ENCODE measurements around the gene C8A. TPM values are rescaled to one million over a fixed set of nuclear protein-coding genes. Genes with fewer than 3 reads are reported as not detected.

Gene C8A
- total RNA-seq, 1 donor, result not detected

DNA sequence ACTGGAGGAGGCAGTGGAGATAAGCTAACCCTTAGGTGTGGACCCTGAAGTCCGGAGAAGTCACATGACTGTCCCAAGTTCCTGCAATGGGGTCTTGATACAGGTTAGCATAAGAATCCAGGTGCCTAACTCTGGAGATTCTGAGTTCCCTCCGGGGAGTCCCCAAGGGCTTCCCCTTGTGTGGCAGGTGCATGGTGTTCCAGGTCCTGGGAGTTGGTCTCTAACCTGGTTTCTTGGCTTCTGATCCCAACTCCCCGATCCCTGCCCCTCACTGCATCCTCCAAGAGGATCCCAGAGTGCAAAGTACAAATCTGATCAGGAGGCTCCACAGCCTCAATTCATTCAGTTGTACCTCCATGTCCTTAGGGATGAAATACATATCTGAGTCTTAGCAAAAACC, 9.3 kb upstream of the C8A start:
- H3K4me3 ChIP-seq (ENCODE audit: low read depth, low read length), result no peak overlapping the region
- DNase-seq (ENCODE audit: low read depth), result no peak
- TF ChIP-seq, protein P1, sequence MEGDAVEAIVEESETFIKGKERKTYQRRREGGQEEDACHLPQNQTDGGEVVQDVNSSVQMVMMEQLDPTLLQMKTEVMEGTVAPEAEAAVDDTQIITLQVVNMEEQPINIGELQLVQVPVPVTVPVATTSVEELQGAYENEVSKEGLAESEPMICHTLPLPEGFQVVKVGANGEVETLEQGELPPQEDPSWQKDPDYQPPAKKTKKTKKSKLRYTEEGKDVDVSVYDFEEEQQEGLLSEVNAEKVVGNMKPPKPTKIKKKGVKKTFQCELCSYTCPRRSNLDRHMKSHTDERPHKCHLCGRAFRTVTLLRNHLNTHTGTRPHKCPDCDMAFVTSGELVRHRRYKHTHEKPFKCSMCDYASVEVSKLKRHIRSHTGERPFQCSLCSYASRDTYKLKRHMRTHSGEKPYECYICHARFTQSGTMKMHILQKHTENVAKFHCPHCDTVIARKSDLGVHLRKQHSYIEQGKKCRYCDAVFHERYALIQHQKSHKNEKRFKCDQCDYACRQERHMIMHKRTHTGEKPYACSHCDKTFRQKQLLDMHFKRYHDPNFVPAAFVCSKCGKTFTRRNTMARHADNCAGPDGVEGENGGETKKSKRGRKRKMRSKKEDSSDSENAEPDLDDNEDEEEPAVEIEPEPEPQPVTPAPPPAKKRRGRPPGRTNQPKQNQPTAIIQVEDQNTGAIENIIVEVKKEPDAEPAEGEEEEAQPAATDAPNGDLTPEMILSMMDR (IDR thresholded peaks at IDR 0.05; ENCODE audit: insufficient read depth, low read length), result no peak

DNA sequence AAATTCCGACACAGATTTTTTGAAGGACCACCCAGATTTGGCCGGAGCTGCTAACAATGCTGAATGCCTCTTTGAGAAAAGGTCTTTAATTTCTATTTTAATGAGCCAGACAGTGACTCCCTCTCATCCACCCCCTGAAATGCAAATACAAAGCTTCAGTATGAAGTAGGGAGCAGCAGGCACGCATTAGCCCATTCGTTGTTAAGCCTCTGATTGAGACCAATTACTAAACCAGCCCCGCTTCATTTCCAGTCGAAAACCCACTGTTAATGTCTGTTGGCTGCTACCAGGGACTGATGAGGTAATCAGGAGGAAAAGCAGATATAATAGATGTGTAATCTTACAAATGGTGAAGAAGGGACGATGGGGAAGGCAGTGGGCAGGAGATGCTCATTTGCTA, 4.8 kb upstream of the C8A start:
- no peak overlapping the region for H3K4me3 ChIP-seq (ENCODE audit: low read depth, low read length)
- TF ChIP-seq, protein P1 (IDR thresholded peaks at IDR 0.05; ENCODE audit: insufficient read depth, low read length), result no peak
- no peak for DNase-seq (ENCODE audit: low read depth)

DNA sequence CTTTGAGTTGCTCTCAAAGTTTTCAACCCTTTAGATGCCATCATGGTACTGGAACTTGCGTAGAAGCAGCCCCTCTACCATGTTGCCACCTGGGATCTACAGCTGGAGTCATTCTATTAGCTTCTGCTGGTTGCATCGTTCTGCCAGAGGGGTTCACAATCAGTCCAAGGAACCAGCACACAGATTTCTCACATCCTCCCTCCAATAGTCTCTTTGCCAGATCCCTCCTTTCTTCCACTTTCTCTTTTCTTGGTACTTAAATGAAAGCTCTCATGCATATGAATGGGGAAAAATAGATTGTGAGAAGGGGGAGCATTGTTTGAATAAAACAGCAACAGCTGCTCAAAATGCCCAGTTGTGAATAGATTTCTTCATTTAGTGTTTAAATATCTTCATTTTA, 4.2 kb upstream of the C8A start:
- TF ChIP-seq, protein P1 (IDR thresholded peaks at IDR 0.05; ENCODE audit: insufficient read depth, low read length), result no peak
- no peak overlapping the region for H3K4me3 ChIP-seq (ENCODE audit: low read depth, low read length)
- DNase-seq (ENCODE audit: low read depth), result no peak

DNA sequence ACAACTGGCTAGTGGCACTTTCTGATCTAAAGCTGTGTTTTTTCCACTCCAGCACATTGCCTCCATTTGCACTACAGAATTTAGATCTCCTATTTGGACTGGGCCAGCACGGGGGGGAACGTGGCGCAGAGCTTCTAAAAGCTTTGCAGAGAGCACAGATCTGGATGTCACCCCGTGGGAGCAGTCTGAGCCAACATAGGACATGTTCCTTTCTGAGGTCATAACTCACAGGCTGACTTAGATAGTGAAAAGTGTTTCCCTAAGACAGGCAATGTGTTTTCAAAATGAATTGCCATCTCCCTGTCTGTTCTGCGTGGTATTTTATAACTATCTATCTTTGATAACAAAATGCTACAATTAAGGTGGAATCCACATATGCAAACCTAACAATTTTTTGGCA, 3.7 kb upstream of the C8A start:
- DNase-seq (ENCODE audit: low read depth), result no peak
- no peak overlapping the region for H3K4me3 ChIP-seq (ENCODE audit: low read depth, low read length)
- TF ChIP-seq, protein P1 (IDR thresholded peaks at IDR 0.05; ENCODE audit: insufficient read depth, low read length), result no peak

DNA sequence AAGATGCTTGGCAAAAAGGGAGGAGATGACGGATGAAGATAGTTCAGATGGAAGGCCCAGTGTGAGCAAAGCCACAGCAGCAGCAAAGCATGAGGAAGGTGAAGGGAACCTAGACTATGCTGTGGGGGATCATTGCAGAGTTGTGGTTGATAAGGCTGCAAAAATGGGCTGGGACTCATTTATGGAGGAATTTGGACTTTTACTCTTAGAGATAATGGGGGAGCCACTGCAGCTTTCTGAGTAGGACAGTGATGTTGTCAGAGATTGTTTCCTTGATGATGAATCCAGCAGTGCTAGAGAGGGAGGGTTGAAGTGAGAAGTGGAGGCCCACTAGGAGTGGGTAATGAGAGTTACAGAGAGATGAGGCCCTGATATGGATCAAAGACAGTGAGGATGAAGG, 2.1 kb upstream of the C8A start:
- no peak for DNase-seq (ENCODE audit: low read depth)
- no peak overlapping the region for H3K4me3 ChIP-seq (ENCODE audit: low read depth, low read length)
- TF ChIP-seq, protein P1 (IDR thresholded peaks at IDR 0.05; ENCODE audit: insufficient read depth, low read length), result no peak

DNA sequence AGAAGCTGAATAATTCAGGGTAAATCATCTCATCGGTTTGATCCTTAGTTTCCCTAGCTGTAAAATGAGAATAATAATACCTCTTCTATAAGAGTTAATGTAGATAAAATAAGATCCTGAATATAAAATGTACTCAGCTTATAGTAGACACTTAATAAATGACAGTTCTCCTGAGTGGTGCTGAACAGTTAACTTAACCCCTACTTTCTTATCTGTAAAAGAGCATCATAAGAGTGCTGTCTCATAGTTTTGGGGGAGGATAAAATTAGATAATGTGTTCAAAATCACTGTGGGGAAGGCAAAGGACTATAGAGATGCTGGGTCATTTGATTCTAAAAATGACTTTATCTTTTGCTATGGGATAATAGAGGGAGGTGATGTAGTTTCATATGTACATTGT, 593 bp downstream of the C8A start:
- TF ChIP-seq, protein P1 (IDR thresholded peaks at IDR 0.05; ENCODE audit: insufficient read depth, low read length), result no peak
- DNase-seq (ENCODE audit: low read depth), result no peak
- H3K4me3 ChIP-seq (ENCODE audit: low read depth, low read length), result no peak overlapping the region

DNA sequence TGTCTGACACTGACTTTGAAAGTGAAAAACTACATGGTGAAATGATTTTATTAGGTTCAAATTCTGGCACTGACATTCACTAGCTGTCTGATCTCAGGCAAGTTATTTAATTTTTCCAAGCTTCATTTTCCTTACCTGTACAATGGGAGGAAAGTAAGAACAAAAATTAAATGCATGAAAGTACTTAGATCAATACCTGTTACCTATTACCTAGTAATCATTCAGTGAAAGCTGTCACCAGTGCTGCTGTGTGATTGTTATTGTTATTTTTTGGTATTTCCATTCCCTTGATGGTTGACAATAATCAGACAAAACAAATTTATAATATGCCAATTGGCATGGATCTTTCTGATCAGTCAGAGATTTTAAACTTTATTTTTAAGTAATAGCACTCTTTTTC, 1.6 kb downstream of the C8A start:
- no peak overlapping the region for H3K4me3 ChIP-seq (ENCODE audit: low read depth, low read length)
- TF ChIP-seq, protein P1 (IDR thresholded peaks at IDR 0.05; ENCODE audit: insufficient read depth, low read length), result no peak
- no peak for DNase-seq (ENCODE audit: low read depth)
